T-helper 1 cell (primary cell): ENCODE results near the gene ZNF808.
"Not testable (repeated sequence)": the region's sequence is repeated elsewhere in the genome, so short reads cannot be mapped to it uniquely, and the experiment has no call there.

Experiments
- DNase-seq, 5 donors: peaks; one replicate each; pipeline ENCODE4 v3.0.0-alpha.2; 2012 to 2020

The ZNF808 gene

GRCh38 chr19:52600639-52601024 is 73.2 kb downstream of the ZNF808 start:
- peak in 3 of 5 donors; percentile 5 to 19 (median 8) for DNase-seq

DNA sequence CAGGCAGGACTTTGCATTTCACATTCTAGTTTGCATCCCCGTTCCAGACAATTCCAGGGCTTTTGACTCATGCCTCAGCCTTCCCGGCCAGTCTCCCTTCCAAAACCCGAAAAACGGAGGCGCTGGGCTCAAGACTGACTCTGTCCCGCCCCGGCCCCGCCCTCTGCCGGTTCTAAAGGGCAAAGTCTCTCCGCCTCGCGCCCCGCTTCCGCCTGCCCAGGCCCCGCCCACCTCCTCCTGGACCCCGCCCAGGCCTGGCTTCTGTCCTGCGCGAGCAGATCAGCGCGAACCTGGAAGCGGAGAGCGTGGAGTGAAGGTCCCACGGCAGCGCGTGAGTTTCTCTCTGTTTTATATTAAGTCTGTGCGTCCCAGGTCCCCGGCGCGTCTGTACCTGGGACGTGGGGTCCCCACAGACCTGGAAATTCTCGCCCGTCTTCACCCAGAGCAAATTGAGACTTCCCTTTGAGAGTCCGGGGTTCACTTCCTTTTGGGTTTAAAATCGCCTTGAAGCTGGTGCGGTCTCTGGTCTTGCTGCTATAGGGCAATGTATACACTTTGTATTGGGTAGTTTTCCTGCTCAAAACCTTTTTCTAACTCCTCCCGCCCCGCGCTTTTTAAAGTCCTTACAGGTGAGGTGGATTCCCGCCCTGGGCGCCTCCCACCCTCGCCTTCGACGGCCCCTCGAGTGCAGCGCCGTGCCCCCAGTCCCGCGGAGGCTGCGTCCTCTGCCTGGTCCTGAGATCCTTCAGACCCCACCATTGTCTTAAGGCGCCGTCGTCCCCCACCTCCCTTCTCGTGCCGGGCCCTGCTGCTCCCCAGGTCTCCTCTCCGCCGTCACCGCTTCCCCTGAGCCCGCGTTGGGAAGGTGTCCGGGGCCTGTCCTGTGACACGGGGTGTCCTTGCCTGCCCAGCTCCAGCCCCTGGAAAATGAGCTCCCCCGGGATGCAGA is 73.8 kb downstream of the ZNF808 start:
- peak; percentile 88 to 92 (median 89) for DNase-seq

DNA sequence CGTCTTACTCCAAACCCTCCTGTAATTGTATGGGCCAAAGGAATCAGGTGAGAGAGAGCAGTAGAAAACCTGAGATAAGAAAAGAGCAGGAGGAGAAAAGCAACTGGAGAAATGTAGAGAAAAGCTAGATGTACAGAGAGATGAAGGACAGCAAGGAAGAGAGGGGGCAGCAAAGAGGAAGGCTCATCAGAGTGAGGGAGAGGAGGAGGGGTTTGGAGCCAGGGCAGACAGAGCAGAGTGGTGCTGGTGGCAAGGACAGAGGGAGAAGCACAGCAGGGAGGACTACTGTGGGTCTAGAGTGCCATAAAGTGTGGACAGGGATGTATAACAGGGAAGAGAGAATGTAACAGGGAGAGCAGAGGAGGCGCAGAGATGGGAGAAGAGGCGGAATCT is 74.5 kb downstream of the ZNF808 start:
- DNase-seq, result not testable (repeated sequence)

DNA sequence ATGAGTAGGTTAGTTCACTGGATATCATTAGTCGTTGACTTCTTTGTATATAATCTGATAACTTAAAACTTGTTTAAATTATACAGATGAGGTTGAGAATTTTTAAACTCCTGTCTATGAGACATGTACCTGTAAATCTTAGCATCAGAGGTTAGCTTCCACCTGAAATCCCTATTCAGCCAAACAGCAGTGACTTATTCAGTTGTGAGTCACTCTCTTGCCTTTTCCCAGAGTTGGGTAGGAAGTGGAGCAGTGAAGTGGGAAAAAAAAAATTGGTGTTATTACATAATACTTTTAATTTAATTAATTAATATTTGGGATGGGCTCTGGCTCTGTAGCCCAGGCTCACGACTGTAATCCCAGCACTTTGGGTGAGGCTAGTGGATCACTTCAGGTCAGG is 75.5 kb downstream of the ZNF808 start:
- DNase-seq, result no peak

GRCh38 chr19:52603558-52604207 is 76.2 kb downstream of the ZNF808 start:
- DNase-seq, result no peak
